Right lobe of liver (tissue), 4 donors: ENCODE results near the gene OAF.

ENCODE experiments used
- POLR2A ChIP-seq: fragments of 450-650 bp; IDR thresholded peaks from one replicate; pipeline ENCODE4 v1.6.1; 2017; ENCODE audit warnings: antibody characterized with exemption, mild to moderate bottlenecking
- TF ChIP-seq, protein P1 (sequence below), 4 donors: fragments of 200-600 bp in 3 of 4; fragments of 450-650 bp in 1 of 4; IDR thresholded peaks; one replicate each; pipeline versions ENCODE4 v1.5.1 to v1.8.0; 2016 to 2022; ENCODE audit warnings: antibody characterized with exemption in 4 of 4, mild to moderate bottlenecking in 2 of 4
- donor health status: DM: no; HTN: no; CAD: no.
- donor health status: DM: no; HTN: no; CAD: no.
- donor health status: DM: no; HTN: yes; CAD: no.

DNA sequence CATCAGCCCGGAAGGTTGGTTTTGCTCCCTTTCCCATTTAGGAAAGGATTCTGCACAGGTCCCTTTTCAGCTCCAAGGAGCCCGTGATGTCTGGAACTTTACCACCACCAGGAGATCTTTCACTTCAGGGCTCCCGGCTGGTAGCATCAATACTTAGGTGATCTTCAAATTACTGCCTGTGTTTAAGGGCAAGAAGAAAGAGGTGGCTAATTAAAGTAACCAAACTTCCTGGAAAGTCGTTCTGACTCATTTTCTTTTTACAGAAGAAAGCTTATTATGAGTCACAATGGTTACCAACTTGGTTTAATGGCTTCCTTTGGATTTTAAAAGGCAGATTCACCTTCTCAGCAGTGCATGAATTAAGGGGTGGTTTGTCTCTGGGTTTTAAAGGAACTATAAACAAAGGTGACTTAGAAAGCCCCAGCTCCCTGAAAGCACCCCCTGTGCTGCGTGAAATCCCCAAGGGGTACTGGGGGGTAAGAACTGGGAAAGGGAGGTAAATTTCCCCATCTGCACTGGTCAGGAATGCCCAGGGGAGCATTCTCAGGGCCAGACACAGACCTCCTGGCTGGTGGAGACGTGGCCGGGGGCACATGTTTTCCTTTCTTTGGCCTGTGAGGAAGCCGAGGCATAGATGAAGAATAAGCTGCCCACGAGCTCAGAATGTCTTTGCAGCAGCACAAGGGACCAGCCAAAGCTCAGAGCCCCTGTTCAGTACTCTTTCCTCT, 37.9 kb downstream of the OAF start:
- TF ChIP-seq, protein P1, sequence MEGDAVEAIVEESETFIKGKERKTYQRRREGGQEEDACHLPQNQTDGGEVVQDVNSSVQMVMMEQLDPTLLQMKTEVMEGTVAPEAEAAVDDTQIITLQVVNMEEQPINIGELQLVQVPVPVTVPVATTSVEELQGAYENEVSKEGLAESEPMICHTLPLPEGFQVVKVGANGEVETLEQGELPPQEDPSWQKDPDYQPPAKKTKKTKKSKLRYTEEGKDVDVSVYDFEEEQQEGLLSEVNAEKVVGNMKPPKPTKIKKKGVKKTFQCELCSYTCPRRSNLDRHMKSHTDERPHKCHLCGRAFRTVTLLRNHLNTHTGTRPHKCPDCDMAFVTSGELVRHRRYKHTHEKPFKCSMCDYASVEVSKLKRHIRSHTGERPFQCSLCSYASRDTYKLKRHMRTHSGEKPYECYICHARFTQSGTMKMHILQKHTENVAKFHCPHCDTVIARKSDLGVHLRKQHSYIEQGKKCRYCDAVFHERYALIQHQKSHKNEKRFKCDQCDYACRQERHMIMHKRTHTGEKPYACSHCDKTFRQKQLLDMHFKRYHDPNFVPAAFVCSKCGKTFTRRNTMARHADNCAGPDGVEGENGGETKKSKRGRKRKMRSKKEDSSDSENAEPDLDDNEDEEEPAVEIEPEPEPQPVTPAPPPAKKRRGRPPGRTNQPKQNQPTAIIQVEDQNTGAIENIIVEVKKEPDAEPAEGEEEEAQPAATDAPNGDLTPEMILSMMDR (IDR thresholded peaks at IDR 0.05) = no peak
- TF ChIP-seq POLR2A = no peak
